Measurements from ENCODE around the gene LAMP1.

DNA sequence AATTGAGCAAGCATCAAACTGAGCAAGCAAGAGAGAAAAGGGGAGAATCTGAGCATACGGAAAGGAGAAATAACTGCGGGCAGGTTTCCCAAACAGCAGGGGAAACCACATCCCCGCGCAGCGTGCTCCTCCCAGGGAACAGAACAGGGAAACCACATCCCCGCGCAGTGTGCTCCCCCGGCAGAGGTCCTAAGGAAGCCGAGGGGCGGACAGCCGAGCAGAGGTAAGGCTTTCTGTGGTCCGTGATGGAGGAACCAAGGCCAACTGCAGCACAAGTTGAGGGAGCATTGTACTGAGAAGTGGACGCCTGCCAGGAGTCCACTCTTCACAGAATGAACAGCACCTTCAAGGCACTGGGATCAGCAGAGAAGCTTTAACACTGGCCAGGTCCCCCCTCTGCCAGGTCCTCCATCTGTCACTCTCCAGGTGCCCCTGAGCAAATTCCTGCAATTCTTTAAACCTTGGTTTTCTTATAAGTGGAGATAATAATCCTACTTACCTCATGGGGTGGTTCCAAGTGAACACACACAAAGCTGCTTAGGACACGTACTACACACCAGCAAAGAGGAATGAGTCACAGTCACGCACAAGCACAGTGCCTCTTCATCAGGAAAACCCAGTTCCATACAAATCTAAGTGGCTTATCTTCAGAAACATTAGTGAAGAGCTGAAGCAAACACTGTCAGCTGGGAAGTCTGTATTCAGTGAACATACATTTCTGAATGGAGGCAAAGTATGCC lies 23.0 kb upstream of the LAMP1 start:
- TF ChIP-seq, protein P1, sequence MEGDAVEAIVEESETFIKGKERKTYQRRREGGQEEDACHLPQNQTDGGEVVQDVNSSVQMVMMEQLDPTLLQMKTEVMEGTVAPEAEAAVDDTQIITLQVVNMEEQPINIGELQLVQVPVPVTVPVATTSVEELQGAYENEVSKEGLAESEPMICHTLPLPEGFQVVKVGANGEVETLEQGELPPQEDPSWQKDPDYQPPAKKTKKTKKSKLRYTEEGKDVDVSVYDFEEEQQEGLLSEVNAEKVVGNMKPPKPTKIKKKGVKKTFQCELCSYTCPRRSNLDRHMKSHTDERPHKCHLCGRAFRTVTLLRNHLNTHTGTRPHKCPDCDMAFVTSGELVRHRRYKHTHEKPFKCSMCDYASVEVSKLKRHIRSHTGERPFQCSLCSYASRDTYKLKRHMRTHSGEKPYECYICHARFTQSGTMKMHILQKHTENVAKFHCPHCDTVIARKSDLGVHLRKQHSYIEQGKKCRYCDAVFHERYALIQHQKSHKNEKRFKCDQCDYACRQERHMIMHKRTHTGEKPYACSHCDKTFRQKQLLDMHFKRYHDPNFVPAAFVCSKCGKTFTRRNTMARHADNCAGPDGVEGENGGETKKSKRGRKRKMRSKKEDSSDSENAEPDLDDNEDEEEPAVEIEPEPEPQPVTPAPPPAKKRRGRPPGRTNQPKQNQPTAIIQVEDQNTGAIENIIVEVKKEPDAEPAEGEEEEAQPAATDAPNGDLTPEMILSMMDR (conservative IDR thresholded peaks at IDR 0.05 in 1 of 2, IDR thresholded peaks at IDR 0.05 in 1 of 2; ENCODE audit: low read depth in 1 of 2, low read length in 2 of 2) = no peak
- TF ChIP-seq EZH2 (IDR thresholded peaks at IDR 0.05; ENCODE audit: low read length, missing control alignments) = no peak

Measured in fibroblast of lung (primary cell).